ENCODE measurements around the gene CALHM3.

DNA sequence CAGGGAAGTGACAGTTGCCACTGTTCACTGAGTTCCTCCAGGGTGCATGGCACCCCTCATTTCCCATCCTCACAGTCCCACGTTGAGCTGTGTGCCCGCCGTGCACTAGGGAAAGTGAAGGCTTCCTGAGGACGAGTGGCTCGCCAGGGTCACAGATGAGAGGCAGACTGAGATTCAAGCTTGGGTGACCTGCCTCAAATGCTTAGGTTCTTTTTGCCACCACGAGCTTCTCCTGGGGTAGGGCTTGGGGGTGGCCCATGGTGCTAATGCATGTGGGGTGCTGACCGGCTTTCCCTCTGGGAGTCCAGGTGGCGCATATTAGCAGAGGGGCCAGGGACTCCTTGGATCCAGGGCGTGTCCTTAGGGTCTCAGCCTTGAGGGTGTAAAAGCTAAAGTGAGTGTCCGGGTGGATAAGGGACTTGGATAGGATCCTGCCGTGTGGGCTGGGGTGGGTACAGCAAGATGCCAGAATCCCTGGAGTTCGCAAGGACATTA is 28.8 kb downstream of the CALHM3 start:
- TF ChIP-seq, protein P1, sequence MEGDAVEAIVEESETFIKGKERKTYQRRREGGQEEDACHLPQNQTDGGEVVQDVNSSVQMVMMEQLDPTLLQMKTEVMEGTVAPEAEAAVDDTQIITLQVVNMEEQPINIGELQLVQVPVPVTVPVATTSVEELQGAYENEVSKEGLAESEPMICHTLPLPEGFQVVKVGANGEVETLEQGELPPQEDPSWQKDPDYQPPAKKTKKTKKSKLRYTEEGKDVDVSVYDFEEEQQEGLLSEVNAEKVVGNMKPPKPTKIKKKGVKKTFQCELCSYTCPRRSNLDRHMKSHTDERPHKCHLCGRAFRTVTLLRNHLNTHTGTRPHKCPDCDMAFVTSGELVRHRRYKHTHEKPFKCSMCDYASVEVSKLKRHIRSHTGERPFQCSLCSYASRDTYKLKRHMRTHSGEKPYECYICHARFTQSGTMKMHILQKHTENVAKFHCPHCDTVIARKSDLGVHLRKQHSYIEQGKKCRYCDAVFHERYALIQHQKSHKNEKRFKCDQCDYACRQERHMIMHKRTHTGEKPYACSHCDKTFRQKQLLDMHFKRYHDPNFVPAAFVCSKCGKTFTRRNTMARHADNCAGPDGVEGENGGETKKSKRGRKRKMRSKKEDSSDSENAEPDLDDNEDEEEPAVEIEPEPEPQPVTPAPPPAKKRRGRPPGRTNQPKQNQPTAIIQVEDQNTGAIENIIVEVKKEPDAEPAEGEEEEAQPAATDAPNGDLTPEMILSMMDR (conservative IDR thresholded peaks at IDR 0.05; ENCODE audit: low read length), result no peak
- TF ChIP-seq EZH2phosphoT487 (IDR thresholded peaks at IDR 0.05; ENCODE audit: borderline replicate concordance, low read depth, low read length), result no peak
